ENCODE data around the gene FLNB. TPM values are rescaled to one million over a fixed set of nuclear protein-coding genes. Genes with fewer than 3 reads are reported as not detected.

Gene FLNB
- total RNA-seq, 2 experiments from 2014 or later: 39.7 to 42.1 TPM

DNA sequence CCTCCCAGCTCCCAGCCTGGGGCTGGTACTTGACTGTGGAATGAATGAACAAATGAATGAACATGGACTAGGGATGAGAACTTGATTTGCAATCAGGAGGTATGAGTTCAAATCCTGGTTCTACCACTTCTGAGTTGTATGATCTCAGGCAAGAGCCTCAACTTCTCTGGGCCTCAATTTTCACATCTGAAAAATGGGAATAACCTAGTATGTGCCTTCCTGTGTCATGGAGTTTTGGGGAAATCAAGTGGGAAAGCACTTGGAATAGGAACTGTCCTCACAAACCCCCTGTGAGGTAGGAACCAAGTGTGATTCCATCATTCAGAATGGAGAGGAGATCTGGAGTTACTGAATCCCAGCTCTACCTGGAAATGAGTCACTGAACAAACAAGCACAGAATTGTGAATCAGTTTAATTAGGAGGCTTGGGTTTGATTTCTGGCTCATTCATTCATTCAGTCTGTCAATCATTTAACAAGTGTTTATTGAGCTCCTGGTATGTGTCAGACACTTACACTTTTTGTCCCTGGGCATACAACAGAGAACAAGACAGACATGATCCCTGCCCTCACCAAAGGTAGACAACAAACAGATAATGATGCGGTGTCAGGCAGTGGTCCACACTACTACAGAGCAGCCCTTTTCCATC is 172.8 kb downstream of the FLNB start:
- TF ChIP-seq CTCF (IDR thresholded peaks at IDR 0.05): no peak
- H3K27me3 Mint-ChIP-seq: no peaks in the 10 kb centered on the region
- H3K4me1 Mint-ChIP-seq (ENCODE audit: low read depth): peaks cover 13% of the 10 kb centered on the region
- no peak overlapping the region for H3K4me3 Mint-ChIP-seq
- ChIA-PET POLR2A (no interaction called here), CTCF (no interaction called here)
- DNase-seq (no peak), ATAC-seq (ENCODE audit: poor library complexity) (no peak)
- no peaks in the 10 kb centered on the region for H3K36me3 Mint-ChIP-seq (ENCODE audit: low read depth)
- no peaks in the 10 kb centered on the region for H3K9me3 Mint-ChIP-seq
- Histone ChIP-seq H3K9me3 (ENCODE audit: control insufficient read depth in 1 of 2, insufficient read depth in 1 of 2, low read length in 2 of 2) (no peaks in the 10 kb centered on the region), H3K4me3 (ENCODE audit: low read length) (no peak overlapping the region), H3K36me3 (ENCODE audit: insufficient read depth, low read length) (no peaks in the 10 kb centered on the region), H3K27ac (ENCODE audit: low read depth in 1 of 2, low read length in 2 of 2) (no peak overlapping the region), H3K27me3 (ENCODE audit: control insufficient read depth in 1 of 2, insufficient read depth in 2 of 2, low read length in 2 of 2) (no peaks in the 10 kb centered on the region), H3K4me1 (ENCODE audit: insufficient read depth, low read length) (peaks cover 19% of the 10 kb centered on the region)
- H3K27ac Mint-ChIP-seq: no peak overlapping the region
- intact Hi-C loops (cut with DNase I, micrococcal nuclease): no loop called here

DNA sequence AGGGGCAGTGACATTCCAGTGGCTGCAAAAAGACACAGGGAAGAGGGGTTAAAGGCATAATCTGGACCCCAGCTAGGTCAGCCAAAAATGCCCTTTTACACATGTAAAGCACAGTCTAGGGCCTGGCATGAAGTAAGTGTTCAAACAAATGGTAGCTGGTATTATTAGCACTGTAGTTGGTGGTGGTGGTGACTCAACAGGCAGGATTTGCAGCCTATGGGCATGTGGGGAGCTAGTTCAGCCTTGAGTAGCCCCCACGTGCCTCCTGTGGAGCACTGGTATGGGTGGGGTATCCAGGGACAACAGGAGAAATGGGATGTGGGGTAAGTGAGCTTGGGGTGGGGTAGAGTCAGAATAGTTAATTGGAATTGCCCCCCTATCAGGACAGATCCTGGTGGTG is 175.0 kb downstream of the FLNB start:
- Mint-ChIP-seq H3K27me3 (no peaks in the 10 kb centered on the region), H3K4me1 (ENCODE audit: low read depth) (peaks cover 8% of the 10 kb centered on the region), H3K9me3 (no peaks in the 10 kb centered on the region), H3K4me3 (no peak overlapping the region), H3K36me3 (ENCODE audit: low read depth) (no peaks in the 10 kb centered on the region), H3K27ac (no peak overlapping the region)
- Histone ChIP-seq H3K27ac (ENCODE audit: low read depth in 1 of 2, low read length in 2 of 2) (no peak overlapping the region), H3K27me3 (ENCODE audit: control insufficient read depth in 1 of 2, insufficient read depth in 2 of 2, low read length in 2 of 2) (no peaks in the 10 kb centered on the region), H3K4me1 (ENCODE audit: insufficient read depth, low read length) (peaks cover 14% of the 10 kb centered on the region), H3K4me3 (ENCODE audit: low read length) (no peak overlapping the region), H3K9me3 (ENCODE audit: control insufficient read depth in 1 of 2, insufficient read depth in 1 of 2, low read length in 2 of 2) (no peaks in the 10 kb centered on the region), H3K36me3 (ENCODE audit: insufficient read depth, low read length) (no peaks in the 10 kb centered on the region)
- ChIA-PET POLR2A (no interaction called here), CTCF (no interaction called here)
- DNase-seq: no peak
- TF ChIP-seq CTCF (IDR thresholded peaks at IDR 0.05): no peak
- ATAC-seq (ENCODE audit: poor library complexity): no peak
- intact Hi-C loops (cut with DNase I, micrococcal nuclease): no loop called here

DNA sequence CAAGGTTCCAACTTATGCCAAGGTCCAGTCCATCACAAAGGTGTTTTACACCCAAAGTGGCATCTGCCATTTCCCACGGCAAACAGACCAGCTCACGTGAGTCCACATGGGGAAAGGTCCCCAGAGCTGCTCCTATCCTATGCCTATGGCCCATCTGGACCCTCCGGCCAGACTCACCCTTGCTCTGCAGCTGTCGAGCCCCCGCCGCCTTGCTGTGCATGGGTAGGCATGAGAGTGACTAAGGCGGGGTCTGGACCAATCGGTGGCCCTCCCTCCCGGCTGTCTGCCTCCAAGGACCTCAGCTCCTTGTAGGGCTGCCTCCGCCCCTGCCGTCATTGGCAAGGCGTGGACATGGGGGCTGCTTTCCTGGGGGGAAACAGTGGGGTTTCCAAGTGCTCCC is 175.7 kb downstream of the FLNB start:
- CTCF ChIA-PET: no interaction called here
- H3K4me1 Mint-ChIP-seq (ENCODE audit: low read depth): peaks cover 1% of the 10 kb centered on the region
- intact Hi-C loops (cut with DNase I, micrococcal nuclease): no loop called here
- H3K27me3 Mint-ChIP-seq: no peaks in the 10 kb centered on the region
- DNase-seq (no peak), ATAC-seq (ENCODE audit: poor library complexity) (no peak)
- Histone ChIP-seq H3K27me3 (ENCODE audit: control insufficient read depth in 1 of 2, insufficient read depth in 2 of 2, low read length in 2 of 2) (no peaks in the 10 kb centered on the region), H3K4me3 (ENCODE audit: low read length) (no peak overlapping the region), H3K4me1 (ENCODE audit: insufficient read depth, low read length) (peaks cover 7% of the 10 kb centered on the region), H3K27ac (ENCODE audit: low read depth in 1 of 2, low read length in 2 of 2) (no peak overlapping the region), H3K36me3 (ENCODE audit: insufficient read depth, low read length) (no peaks in the 10 kb centered on the region), H3K9me3 (ENCODE audit: control insufficient read depth in 1 of 2, insufficient read depth in 1 of 2, low read length in 2 of 2) (no peaks in the 10 kb centered on the region)
- POLR2A ChIA-PET: no interaction called here
- TF ChIP-seq CTCF (IDR thresholded peaks at IDR 0.05): no peak
- no peaks in the 10 kb centered on the region for H3K36me3 Mint-ChIP-seq (ENCODE audit: low read depth)
- H3K4me3 Mint-ChIP-seq: no peak overlapping the region
- H3K9me3 Mint-ChIP-seq: no peaks in the 10 kb centered on the region
- H3K27ac Mint-ChIP-seq: no peak overlapping the region
